GM23248 (cell line): Measurements from ENCODE around the gene PRR5. TPM values are rescaled to one million over a fixed set of nuclear protein-coding genes. Genes with fewer than 3 reads are reported as not detected.

Source experiments
- DNase-seq: peaks from one replicate; pipeline ENCODE4 v3.0.0-alpha.2; 2015
- H2AFZ ChIP-seq: fragments of 200-600 bp; sonication (generic); 2 replicates; pipeline ENCODE4 v1.6.1; 2016; ENCODE audit warnings: antibody characterized with exemption
- H3F3A ChIP-seq: fragments of 200-600 bp; sonication (generic); 2 replicates; pipeline ENCODE4 v1.6.1; 2016; ENCODE audit warnings: mild to moderate bottlenecking, antibody characterized with exemption, mixed run types; ENCODE audit not compliant: insufficient read depth
- H3K27ac ChIP-seq: fragments of 200-600 bp; sonication (generic); 2 replicates; pipeline ENCODE4 v1.5.1; 2016; ENCODE audit warnings: mild to moderate bottlenecking
- H3K27me3 ChIP-seq: fragments of 200-600 bp; sonication (generic); replicated peaks from 2 replicates; pipeline ENCODE4 v1.6.1; 2016; ENCODE audit warnings: mild to moderate bottlenecking; ENCODE audit not compliant: insufficient read depth
- H3K36me3 ChIP-seq: fragments of 200-600 bp; sonication (generic); 2 replicates; pipeline ENCODE4 v1.6.1; 2016; ENCODE audit warnings: low read depth, mild to moderate bottlenecking
- H3K4me1 ChIP-seq: fragments of 200-600 bp; sonication (generic); 2 replicates; pipeline ENCODE4 v1.6.1; 2016; ENCODE audit warnings: mild to moderate bottlenecking; ENCODE audit not compliant: insufficient read depth
- H3K4me2 ChIP-seq: fragments of 200-600 bp; sonication (generic); one replicate; pipeline ENCODE4 v1.6.1; 2016; ENCODE audit warnings: mild to moderate bottlenecking; ENCODE audit not compliant: unreplicated experiment
- H3K4me3 ChIP-seq: fragments of 200-600 bp; sonication (generic); 2 replicates; pipeline ENCODE4 v1.5.1; 2016; ENCODE audit warnings: mild to moderate bottlenecking
- H3K79me2 ChIP-seq: fragments of 200-600 bp; sonication (generic); 2 replicates; pipeline ENCODE4 v1.6.1; 2016; ENCODE audit warnings: mild to moderate bottlenecking; ENCODE audit not compliant: insufficient read depth
- H3K9ac ChIP-seq: fragments of 200-600 bp; sonication (generic); 2 replicates; pipeline ENCODE4 v1.6.1; 2016; ENCODE audit warnings: mild to moderate bottlenecking
- H3K9me2 ChIP-seq: fragments of 200-600 bp; sonication (generic); 2 replicates; pipeline ENCODE4 v1.6.1; 2016; ENCODE audit warnings: mixed run types, mild to moderate bottlenecking, moderate library complexity; ENCODE audit not compliant: insufficient read depth
- H3K9me3 ChIP-seq: fragments of 200-600 bp; sonication (generic); one replicate; pipeline ENCODE4 v1.6.1; 2017; ENCODE audit warnings: low read depth
- H4K20me1 ChIP-seq: fragments of 200-600 bp; sonication (generic); 2 replicates; pipeline ENCODE4 v1.6.0; 2016; ENCODE audit not compliant: insufficient read depth
- EZH2 ChIP-seq: fragments of 200-600 bp; sonication (generic); IDR thresholded peaks from 2 replicates; pipeline ENCODE4 v1.6.1; 2018; ENCODE audit warnings: antibody characterized with exemption, mild to moderate bottlenecking; ENCODE audit not compliant: insufficient read depth, poor library complexity, severe bottlenecking
- EZH2phosphoT487 ChIP-seq: fragments of 200-600 bp; sonication (generic); IDR thresholded peaks from 2 replicates; pipeline ENCODE4 v1.6.1; 2018; ENCODE audit warnings: antibody characterized with exemption, moderate library complexity, mild to moderate bottlenecking, low read depth; ENCODE audit not compliant: insufficient read depth
- WGBS, 2 experiments: methylation state at CpG; one replicate each; pipeline ENCODE4 v1.1.6; 2015 to 2017; ENCODE audit warnings: low lambda C conversion rate in 2 of 2, low coverage in 1 of 2; ENCODE audit errors: missing lambda C conversion rate in 2 of 2; 5-methylcytosine and 5-hydroxymethylcytosine counted together
- in situ Hi-C: fragments of 300-500 bp; cut with MboI; formaldehyde crosslinking; loops from 2 replicates; pipeline ENCODE4 v1.15.0; 2020
- polyA plus RNA-seq: library from polyadenylated mRNA; unstranded; fragments of >200 nt; fragmentation: Nextera tagmentation; extraction: Ambion mirVana; gene quantifications from 2 replicates; pipeline ENCODE4 v1.2.1, GENCODE V29; 2016
- total RNA-seq: library from RNA; depleted of rRNA; stranded (reverse); fragments of >200 nt; shearing (Covaris generic); gene quantifications from 2 replicates; pipeline ENCODE4 v1.2.3, GENCODE V29; 2014

Gene PRR5
- total and polyA plus RNA-seq, 2 experiments from 2014 or later = 18.9 to 20.0 TPM

- WGBS, 2 experiments = 74% methylated on average over 19 of the region's 19 CpGs
- Histone ChIP-seq H3K27me3 (no peaks in the 10 kb centered on the region), H3K79me2 (no peaks in the 10 kb centered on the region), H3K9me2 (no peaks in the 10 kb centered on the region), H3K4me3 (no peak overlapping the region), H3K9me3 (no peaks in the 10 kb centered on the region), H3K36me3 (no peaks in the 10 kb centered on the region), H3K27ac (no peak overlapping the region), H3K4me1 (no peaks in the 10 kb centered on the region), H3F3A (no peaks in the 10 kb centered on the region), H3K9ac (no peak overlapping the region), H3K4me2 (no peak overlapping the region), H4K20me1 (no peaks in the 10 kb centered on the region), H2AFZ (no peak overlapping the region)
- TF ChIP-seq EZH2 (no peak), EZH2phosphoT487 (no peak)
- in situ Hi-C loops = no loop called here
- peak; percentile 27 for DNase-seq
Measured at GRCh38 chr22:44730490-44731356, 28.7 kb downstream of the PRR5 start.

DNA sequence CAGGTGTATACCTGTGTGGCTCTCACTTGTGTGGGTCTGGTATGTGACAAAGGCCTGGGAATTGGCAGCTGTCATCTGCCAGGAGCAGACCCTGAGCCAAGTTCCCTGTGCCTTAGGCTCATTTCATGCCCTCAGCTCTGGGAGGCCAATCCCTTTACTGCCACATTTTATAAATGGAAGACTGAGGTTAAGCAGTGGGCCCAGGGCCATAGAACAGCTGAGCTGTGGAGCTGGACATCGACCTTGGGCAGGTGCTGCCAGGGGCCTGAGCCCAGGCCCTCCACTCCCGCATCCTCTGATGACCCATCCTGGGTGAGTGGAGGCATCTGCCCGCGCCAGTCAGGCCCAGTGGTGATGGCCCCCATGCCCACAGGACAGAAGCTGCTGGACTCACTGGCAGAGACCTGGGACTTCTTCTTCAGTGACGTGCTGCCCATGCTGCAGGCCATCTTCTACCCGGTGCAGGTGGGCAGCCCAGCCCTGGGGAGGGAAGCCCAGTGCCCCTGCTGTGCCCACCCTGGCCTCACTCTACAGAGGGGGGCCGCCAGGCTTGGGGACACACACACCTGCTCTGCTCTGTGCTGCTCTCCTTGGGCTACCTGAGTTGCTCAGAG is 29.5 kb downstream of the PRR5 start:
- no peak overlapping the region for H3K27ac ChIP-seq
- no peaks in the 10 kb centered on the region for H3F3A ChIP-seq
- in situ Hi-C loops = no loop called here
- H3K9me3 ChIP-seq = no peaks in the 10 kb centered on the region
- H3K27me3 ChIP-seq = no peaks in the 10 kb centered on the region
- WGBS, 2 experiments = 82 to 97% methylated on average over 5 to 7 of the region's 7 CpGs
- TF ChIP-seq EZH2 = no peak
- no peak for TF ChIP-seq EZH2phosphoT487
- H3K4me2 ChIP-seq = no peak overlapping the region
- no peak overlapping the region for H3K4me3 ChIP-seq
- no peaks in the 10 kb centered on the region for H3K4me1 ChIP-seq
- H2AFZ ChIP-seq = no peak overlapping the region
- DNase-seq = no peak
- H3K36me3 ChIP-seq = no peaks in the 10 kb centered on the region
- no peaks in the 10 kb centered on the region for H3K9me2 ChIP-seq
- H4K20me1 ChIP-seq = no peaks in the 10 kb centered on the region
- H3K9ac ChIP-seq = no peak overlapping the region
- no peaks in the 10 kb centered on the region for H3K79me2 ChIP-seq

GRCh38 chr22:44732017-44732561 is 30.1 kb downstream of the PRR5 start:
- Histone ChIP-seq H3K36me3 (no peaks in the 10 kb centered on the region), H3K27ac (no peak overlapping the region), H3K9me2 (no peaks in the 10 kb centered on the region), H3K79me2 (no peaks in the 10 kb centered on the region), H2AFZ (no peak overlapping the region), H3K4me2 (no peak overlapping the region), H3F3A (no peaks in the 10 kb centered on the region), H3K9me3 (no peaks in the 10 kb centered on the region), H4K20me1 (no peaks in the 10 kb centered on the region), H3K27me3 (no peaks in the 10 kb centered on the region), H3K9ac (no peak overlapping the region), H3K4me1 (no peaks in the 10 kb centered on the region), H3K4me3 (no peak overlapping the region)
- no peak for DNase-seq
- 70 to 76% methylated on average over 18 to 21 of the region's 21 CpGs for WGBS, 2 experiments
- in situ Hi-C loops = no loop called here
- TF ChIP-seq EZH2 (no peak), EZH2phosphoT487 (no peak)

DNA sequence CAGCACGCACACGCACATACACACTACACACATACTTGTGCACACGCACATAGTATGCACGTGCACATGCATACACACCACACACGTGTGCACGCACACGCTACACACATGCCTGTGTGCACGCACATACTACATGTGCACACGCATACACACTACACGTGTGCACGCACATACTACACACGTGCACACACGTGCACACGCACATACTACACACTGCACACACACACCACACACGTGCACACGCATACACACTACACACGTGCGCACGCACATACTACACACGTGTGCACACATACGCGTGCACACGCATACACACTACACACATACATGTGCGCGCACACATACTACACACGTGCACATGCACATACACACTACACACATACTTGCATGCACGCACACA is 30.7 kb downstream of the PRR5 start:
- Histone ChIP-seq H4K20me1 (no peaks in the 10 kb centered on the region), H3K36me3 (no peaks in the 10 kb centered on the region), H3K4me1 (no peaks in the 10 kb centered on the region), H3K9ac (no peak overlapping the region), H3K79me2 (no peaks in the 10 kb centered on the region), H3F3A (no peaks in the 10 kb centered on the region), H3K9me3 (no peaks in the 10 kb centered on the region), H2AFZ (no peak overlapping the region), H3K9me2 (no peaks in the 10 kb centered on the region), H3K27ac (no peak overlapping the region), H3K27me3 (no peaks in the 10 kb centered on the region; the same call in 1 of the 2 replicates), H3K4me3 (no peak overlapping the region), H3K4me2 (no peak overlapping the region)
- in situ Hi-C loops = no loop called here
- WGBS, 2 experiments = 93% methylated on average over 27 of the region's 27 CpGs
- DNase-seq = no peak
- TF ChIP-seq EZH2phosphoT487 = no peak
- TF ChIP-seq EZH2 = no peak
